WTC11 (cell line): ENCODE measurements around the gene CEP104. TPM values are rescaled to one million over a fixed set of nuclear protein-coding genes. Genes with fewer than 3 reads are reported as not detected.

Source experiments
- ATAC-seq: fragments of 200-7000 bp; cut with Tn5 transposase; 2 replicates; pipeline ENCODE4 v1.10.0; 2021; ENCODE audit warnings: mild to moderate bottlenecking, moderate library complexity
- CTCF ChIA-PET: fragments of 300-600 bp; sonication (Branson Sonifier 250); formaldehyde crosslinking; loops from one replicate; lab custom pipeline; 2021; ENCODE audit warnings: antibody characterized with exemption; lab: Charles Lee
- POLR2A ChIA-PET: fragments of 350-600 bp; sonication (Branson Sonifier 250); formaldehyde crosslinking; loops from one replicate; lab custom pipeline; 2021; ENCODE audit warnings: antibody characterized with exemption; lab: Charles Lee
- DNase-seq: peaks from one replicate; pipeline ENCODE4 v3.0.0; 2021; ENCODE audit warnings: low spot score
- H3K27ac Mint-ChIP-seq: 2 replicates; pipeline ENCODE4 v1.8.0; 2021; ENCODE audit warnings: mixed read lengths
- H3K27me3 Mint-ChIP-seq: 2 replicates; pipeline ENCODE4 v1.8.0; 2021; ENCODE audit warnings: low read depth, mild to moderate bottlenecking, moderate library complexity, mixed read lengths
- H3K36me3 Mint-ChIP-seq: 2 replicates; pipeline ENCODE4 v1.8.0; 2021; ENCODE audit warnings: mixed read lengths
- H3K4me1 Mint-ChIP-seq: 2 replicates; pipeline ENCODE4 v1.8.0; 2022; ENCODE audit warnings: mixed read lengths
- H3K4me3 Mint-ChIP-seq: 2 replicates; pipeline ENCODE4 v1.8.0; 2021; ENCODE audit warnings: mild to moderate bottlenecking, moderate library complexity, mixed read lengths
- H3K9me3 Mint-ChIP-seq: 2 replicates; pipeline ENCODE4 v1.8.0; 2021; ENCODE audit warnings: mixed read lengths
- CTCF ChIP-seq: fragments of 200-600 bp; IDR thresholded peaks from 2 replicates; pipeline ENCODE4 v1.8.0; 2022; ENCODE audit warnings: antibody characterized with exemption
- ERG ChIP-seq: fragments of 250-450 bp; sonication (Bioruptor Pico); IDR thresholded peaks from 2 replicates; pipeline ENCODE4 v1.8.0; 2021; ENCODE audit warnings: mild to moderate bottlenecking
- ETV6 ChIP-seq: sonication (generic); formaldehyde crosslinking; IDR thresholded peaks from 2 replicates; pipeline ENCODE4 v1.8.1; 2022; ENCODE audit warnings: mild to moderate bottlenecking, missing genetic modification reagents
- JAZF1 ChIP-seq: fragments of 250-450 bp; sonication (Bioruptor Pico); IDR thresholded peaks from 2 replicates; pipeline ENCODE4 v1.9.0; 2021; ENCODE audit warnings: moderate library complexity, mild to moderate bottlenecking, inconsistent platforms
- KAT7 ChIP-seq: sonication (generic); formaldehyde crosslinking; IDR thresholded peaks from 2 replicates; pipeline ENCODE4 v1.8.1; 2023; ENCODE audit warnings: missing genetic modification reagents, mild to moderate bottlenecking, borderline replicate concordance
- MYBL2 ChIP-seq: sonication (generic); formaldehyde crosslinking; IDR thresholded peaks from 2 replicates; pipeline ENCODE4 v1.8.1; 2023; ENCODE audit warnings: mild to moderate bottlenecking, moderate library complexity, missing genetic modification reagents
- NR2C2 ChIP-seq: sonication (generic); formaldehyde crosslinking; IDR thresholded peaks from 2 replicates; pipeline ENCODE4 v1.8.0; 2022; ENCODE audit warnings: mild to moderate bottlenecking, missing genetic modification reagents
- PRDM15 ChIP-seq: sonication (generic); formaldehyde crosslinking; IDR thresholded peaks from 2 replicates; pipeline ENCODE4 v1.8.0; 2022; ENCODE audit warnings: missing genetic modification reagents
- RELA ChIP-seq: sonication (generic); formaldehyde crosslinking; IDR thresholded peaks from 2 replicates; pipeline ENCODE4 v1.8.1; 2022; ENCODE audit warnings: missing genetic modification reagents, mild to moderate bottlenecking, borderline replicate concordance
- RORB ChIP-seq: fragments of 250-450 bp; sonication (Bioruptor Pico); IDR thresholded peaks from 2 replicates; pipeline ENCODE4 v1.9.0; 2021; ENCODE audit warnings: mild to moderate bottlenecking
- SMAD3 ChIP-seq: sonication (generic); formaldehyde crosslinking; IDR thresholded peaks from 2 replicates; pipeline ENCODE4 v1.8.0; 2022; ENCODE audit warnings: missing genetic modification reagents, mild to moderate bottlenecking, borderline replicate concordance
- TCF7 ChIP-seq: sonication (generic); formaldehyde crosslinking; IDR thresholded peaks from 2 replicates; pipeline ENCODE4 v1.8.0; 2022; ENCODE audit warnings: mild to moderate bottlenecking, low read depth, missing genetic modification reagents, moderate library complexity
- TEAD1 ChIP-seq: sonication (generic); formaldehyde crosslinking; IDR thresholded peaks from 2 replicates; pipeline ENCODE4 v1.8.0; 2022; ENCODE audit warnings: mild to moderate bottlenecking, missing genetic modification reagents
- ZBTB43 ChIP-seq: sonication (generic); formaldehyde crosslinking; IDR thresholded peaks from 2 replicates; pipeline ENCODE4 v1.8.1; 2023; ENCODE audit warnings: mild to moderate bottlenecking, missing genetic modification reagents
- ZMAT4 ChIP-seq: fragments of 250-450 bp; sonication (Bioruptor Pico); IDR thresholded peaks from 2 replicates; pipeline ENCODE4 v1.9.0; 2021; ENCODE audit warnings: mild to moderate bottlenecking
- ZNF671 ChIP-seq: fragments of 250-450 bp; sonication (Bioruptor Pico); IDR thresholded peaks from 2 replicates; pipeline ENCODE4 v1.8.0; 2021; ENCODE audit warnings: mild to moderate bottlenecking
- total RNA-seq: library from RNA; stranded (reverse); gene quantifications from 3 replicates; pipeline ENCODE4 v1.2.3, GENCODE V29; 2021
- TF ChIP-seq, protein P1 (sequence below): sonication (generic); formaldehyde crosslinking; IDR thresholded peaks from 2 replicates; pipeline ENCODE4 v1.8.0; 2023; ENCODE audit warnings: mild to moderate bottlenecking, missing genetic modification reagents
- TF ChIP-seq, protein P2 (sequence below): fragments of 250-450 bp; sonication (Bioruptor Pico); IDR thresholded peaks from 2 replicates; pipeline ENCODE4 v1.9.0; 2021; ENCODE audit warnings: mild to moderate bottlenecking

CEP104 gene
- total RNA-seq, 1 experiment from 2014 or later = 38.0 TPM

- Mint-ChIP-seq H3K4me1 (no peaks in the 10 kb centered on the region), H3K27ac (no peak overlapping the region), H3K9me3 (no peaks in the 10 kb centered on the region), H3K27me3 (no peaks in the 10 kb centered on the region), H3K4me3 (no peak overlapping the region), H3K36me3 (peaks cover 32% of the 10 kb centered on the region)
- ATAC-seq = no peak
- DNase-seq = no peak
- POLR2A ChIA-PET = no interaction called here
- CTCF ChIA-PET = no interaction called here
- no peak for TF ChIP-seq ETV6
Observed at GRCh38 chr1:3889936-3890335, 32.9 kb upstream of the CEP104 start.

GRCh38 chr1:3888301-3888700 is 31.3 kb upstream of the CEP104 start:
- Mint-ChIP-seq H3K4me3 (no peak overlapping the region), H3K27ac (no peak overlapping the region), H3K27me3 (no peaks in the 10 kb centered on the region), H3K36me3 (peaks cover 37% of the 10 kb centered on the region), H3K4me1 (no peaks in the 10 kb centered on the region), H3K9me3 (no peaks in the 10 kb centered on the region)
- POLR2A ChIA-PET = no interaction called here
- TF ChIP-seq PRDM15 (CRISPR knock-in tag) = no peak
- TF ChIP-seq ERG (CRISPR knock-in tag) = no peak
- TF ChIP-seq, protein P1, sequence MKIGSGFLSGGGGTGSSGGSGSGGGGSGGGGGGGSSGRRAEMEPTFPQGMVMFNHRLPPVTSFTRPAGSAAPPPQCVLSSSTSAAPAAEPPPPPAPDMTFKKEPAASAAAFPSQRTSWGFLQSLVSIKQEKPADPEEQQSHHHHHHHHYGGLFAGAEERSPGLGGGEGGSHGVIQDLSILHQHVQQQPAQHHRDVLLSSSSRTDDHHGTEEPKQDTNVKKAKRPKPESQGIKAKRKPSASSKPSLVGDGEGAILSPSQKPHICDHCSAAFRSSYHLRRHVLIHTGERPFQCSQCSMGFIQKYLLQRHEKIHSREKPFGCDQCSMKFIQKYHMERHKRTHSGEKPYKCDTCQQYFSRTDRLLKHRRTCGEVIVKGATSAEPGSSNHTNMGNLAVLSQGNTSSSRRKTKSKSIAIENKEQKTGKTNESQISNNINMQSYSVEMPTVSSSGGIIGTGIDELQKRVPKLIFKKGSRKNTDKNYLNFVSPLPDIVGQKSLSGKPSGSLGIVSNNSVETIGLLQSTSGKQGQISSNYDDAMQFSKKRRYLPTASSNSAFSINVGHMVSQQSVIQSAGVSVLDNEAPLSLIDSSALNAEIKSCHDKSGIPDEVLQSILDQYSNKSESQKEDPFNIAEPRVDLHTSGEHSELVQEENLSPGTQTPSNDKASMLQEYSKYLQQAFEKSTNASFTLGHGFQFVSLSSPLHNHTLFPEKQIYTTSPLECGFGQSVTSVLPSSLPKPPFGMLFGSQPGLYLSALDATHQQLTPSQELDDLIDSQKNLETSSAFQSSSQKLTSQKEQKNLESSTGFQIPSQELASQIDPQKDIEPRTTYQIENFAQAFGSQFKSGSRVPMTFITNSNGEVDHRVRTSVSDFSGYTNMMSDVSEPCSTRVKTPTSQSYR (CRISPR knock-in tag) = no peak
- no peak for TF ChIP-seq TEAD1 (CRISPR knock-in tag)
- TF ChIP-seq RORB (CRISPR knock-in tag) = no peak
- no peak for TF ChIP-seq KAT7 (CRISPR knock-in tag)
- TF ChIP-seq, protein P2, sequence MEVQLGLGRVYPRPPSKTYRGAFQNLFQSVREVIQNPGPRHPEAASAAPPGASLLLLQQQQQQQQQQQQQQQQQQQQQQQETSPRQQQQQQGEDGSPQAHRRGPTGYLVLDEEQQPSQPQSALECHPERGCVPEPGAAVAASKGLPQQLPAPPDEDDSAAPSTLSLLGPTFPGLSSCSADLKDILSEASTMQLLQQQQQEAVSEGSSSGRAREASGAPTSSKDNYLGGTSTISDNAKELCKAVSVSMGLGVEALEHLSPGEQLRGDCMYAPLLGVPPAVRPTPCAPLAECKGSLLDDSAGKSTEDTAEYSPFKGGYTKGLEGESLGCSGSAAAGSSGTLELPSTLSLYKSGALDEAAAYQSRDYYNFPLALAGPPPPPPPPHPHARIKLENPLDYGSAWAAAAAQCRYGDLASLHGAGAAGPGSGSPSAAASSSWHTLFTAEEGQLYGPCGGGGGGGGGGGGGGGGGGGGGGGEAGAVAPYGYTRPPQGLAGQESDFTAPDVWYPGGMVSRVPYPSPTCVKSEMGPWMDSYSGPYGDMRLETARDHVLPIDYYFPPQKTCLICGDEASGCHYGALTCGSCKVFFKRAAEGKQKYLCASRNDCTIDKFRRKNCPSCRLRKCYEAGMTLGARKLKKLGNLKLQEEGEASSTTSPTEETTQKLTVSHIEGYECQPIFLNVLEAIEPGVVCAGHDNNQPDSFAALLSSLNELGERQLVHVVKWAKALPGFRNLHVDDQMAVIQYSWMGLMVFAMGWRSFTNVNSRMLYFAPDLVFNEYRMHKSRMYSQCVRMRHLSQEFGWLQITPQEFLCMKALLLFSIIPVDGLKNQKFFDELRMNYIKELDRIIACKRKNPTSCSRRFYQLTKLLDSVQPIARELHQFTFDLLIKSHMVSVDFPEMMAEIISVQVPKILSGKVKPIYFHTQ (CRISPR knock-in tag) = no peak
- no peak for TF ChIP-seq RELA (CRISPR knock-in tag)
- no peak for TF ChIP-seq ZNF671 (CRISPR knock-in tag)
- ATAC-seq = no peak
- CTCF ChIA-PET = interaction anchor here (0.7 to 1.3 kb wide), 3 partner anchors 12 to 397 kb away, joined by 3 to 6 read pairs (median 3); partner anchors contain the start of gene C1orf174
- DNase-seq = no peak

DNA sequence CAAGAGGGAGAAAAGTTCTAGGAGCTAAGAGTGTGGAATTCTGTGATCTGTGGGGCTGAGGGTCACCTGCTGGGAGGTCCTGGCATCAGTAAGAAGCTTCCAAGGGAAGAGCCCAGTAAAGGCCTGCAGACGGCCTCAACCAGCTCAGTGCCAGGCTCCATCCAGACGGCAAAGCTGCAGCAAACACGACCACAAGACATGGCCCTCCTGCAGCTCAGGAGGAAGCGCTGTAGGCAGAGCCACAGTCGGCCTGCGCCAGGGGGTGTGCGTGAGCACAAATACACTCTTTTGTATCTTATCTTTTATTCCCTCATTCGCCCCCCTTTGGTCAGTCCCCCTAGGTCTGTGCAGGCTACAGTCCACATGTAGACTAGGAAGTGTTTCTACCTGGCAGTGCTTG is 29.7 kb upstream of the CEP104 start:
- DNase-seq (no peak), ATAC-seq (no peak)
- Mint-ChIP-seq H3K27ac (no peak overlapping the region; the same call in none of the 2 replicates), H3K4me1 (no peaks in the 10 kb centered on the region), H3K27me3 (no peaks in the 10 kb centered on the region), H3K9me3 (no peaks in the 10 kb centered on the region), H3K36me3 (peaks cover 36% of the 10 kb centered on the region), H3K4me3 (no peak overlapping the region)
- ChIA-PET POLR2A (no interaction called here), CTCF (interaction anchor here (1.3 kb wide), 1 partner anchor 28 kb away, joined by 6 read pairs; no protein-coding TSS in a partner anchor)
- TF ChIP-seq CTCF (no peak), SMAD3 (no peak), NR2C2 (CRISPR knock-in tag) (no peak), ZMAT4 (no peak), TCF7 (CRISPR knock-in tag) (no peak), ZBTB43 (CRISPR knock-in tag) (no peak), JAZF1 (CRISPR knock-in tag) (no peak), MYBL2 (CRISPR knock-in tag) (no peak)
- TF ChIP-seq, all 79 proteins: peak for 0
